Coronary artery (tissue), 2 donors: ENCODE data around the gene EFCAB12.
"Not testable (repeated sequence)": the region's sequence is repeated elsewhere in the genome, so short reads cannot be mapped to it uniquely, and the experiment has no call there.

Source experiments
- DNase-seq: peaks from one replicate; pipeline ENCODE4 v3.0.0-alpha.2; 2017; ENCODE audit warnings: low spot score
- H3K27ac ChIP-seq, 2 donors: fragments of 200-600 bp; sonication (generic); one replicate each; pipeline ENCODE4 v1.5.1; 2016 to 2019
- H3K4me3 ChIP-seq: fragments of 200-600 bp; sonication (generic); 2 replicates; pipeline ENCODE4 v1.5.1; 2016; ENCODE audit warnings: mild to moderate bottlenecking, moderate library complexity
- TF ChIP-seq, protein P1 (sequence below): fragments of 200-600 bp; sonication (generic); IDR thresholded peaks from one replicate; pipeline ENCODE4 v1.5.1; 2019; ENCODE audit warnings: antibody characterized with exemption

The EFCAB12 gene

DNA sequence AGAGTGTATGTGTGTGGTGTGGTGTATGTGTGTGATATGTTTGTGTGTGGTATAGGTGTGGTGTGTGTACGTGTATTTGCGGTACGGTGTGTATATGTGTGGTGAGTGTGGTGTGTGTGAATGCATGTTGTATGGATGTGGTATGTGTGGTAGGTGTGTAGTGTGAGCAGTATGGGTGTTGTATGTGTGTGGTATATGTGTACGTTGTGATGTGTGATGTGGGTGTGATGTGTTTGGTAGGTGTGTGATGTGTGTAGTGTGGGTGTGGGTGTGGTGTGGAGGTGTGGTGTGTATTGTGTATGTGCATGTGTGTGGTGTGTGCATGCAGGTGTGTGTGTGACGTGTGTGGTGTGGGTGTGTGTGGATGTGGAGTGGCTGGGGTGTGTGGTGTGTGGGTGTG, 58.7 kb downstream of the EFCAB12 start:
- DNase-seq: no peak
- H3K27ac ChIP-seq: no peak overlapping the region
- TF ChIP-seq, protein P1, sequence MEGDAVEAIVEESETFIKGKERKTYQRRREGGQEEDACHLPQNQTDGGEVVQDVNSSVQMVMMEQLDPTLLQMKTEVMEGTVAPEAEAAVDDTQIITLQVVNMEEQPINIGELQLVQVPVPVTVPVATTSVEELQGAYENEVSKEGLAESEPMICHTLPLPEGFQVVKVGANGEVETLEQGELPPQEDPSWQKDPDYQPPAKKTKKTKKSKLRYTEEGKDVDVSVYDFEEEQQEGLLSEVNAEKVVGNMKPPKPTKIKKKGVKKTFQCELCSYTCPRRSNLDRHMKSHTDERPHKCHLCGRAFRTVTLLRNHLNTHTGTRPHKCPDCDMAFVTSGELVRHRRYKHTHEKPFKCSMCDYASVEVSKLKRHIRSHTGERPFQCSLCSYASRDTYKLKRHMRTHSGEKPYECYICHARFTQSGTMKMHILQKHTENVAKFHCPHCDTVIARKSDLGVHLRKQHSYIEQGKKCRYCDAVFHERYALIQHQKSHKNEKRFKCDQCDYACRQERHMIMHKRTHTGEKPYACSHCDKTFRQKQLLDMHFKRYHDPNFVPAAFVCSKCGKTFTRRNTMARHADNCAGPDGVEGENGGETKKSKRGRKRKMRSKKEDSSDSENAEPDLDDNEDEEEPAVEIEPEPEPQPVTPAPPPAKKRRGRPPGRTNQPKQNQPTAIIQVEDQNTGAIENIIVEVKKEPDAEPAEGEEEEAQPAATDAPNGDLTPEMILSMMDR: no peak
- H3K4me3 ChIP-seq: no peak overlapping the region

DNA sequence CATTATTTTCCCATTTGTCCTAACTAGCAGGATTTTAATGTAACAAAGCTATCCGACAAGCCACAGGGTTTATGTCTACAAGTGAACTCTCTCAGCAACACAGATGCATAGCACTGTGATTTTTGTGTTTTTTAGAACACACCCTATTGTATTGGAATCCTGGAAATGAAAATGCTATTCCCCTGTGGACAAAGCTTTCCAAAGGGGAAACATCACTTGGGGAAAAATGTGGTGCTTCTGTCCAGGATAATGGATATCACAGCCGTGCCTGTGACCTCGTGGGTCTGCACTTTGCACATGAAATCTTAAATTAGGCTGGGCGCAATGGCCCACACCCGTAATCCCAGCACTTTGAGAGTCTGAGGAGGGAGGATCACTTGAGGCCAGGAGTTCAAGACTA, 60.6 kb downstream of the EFCAB12 start:
- no peak for DNase-seq
- TF ChIP-seq, protein P1: no peak
- Histone ChIP-seq H3K4me3 (no peak overlapping the region), H3K27ac (no peak overlapping the region)

- TF ChIP-seq, protein P1: no peak
- no peak for DNase-seq
- Histone ChIP-seq H3K4me3 (no peak overlapping the region), H3K27ac (no peak overlapping the region)
These were observed 62.1 kb downstream of the EFCAB12 start for GRCh38 chr3:129366312-129366831.

- no peak overlapping the region for H3K27ac ChIP-seq
- no peak overlapping the region for H3K4me3 ChIP-seq
- no peak for DNase-seq
- TF ChIP-seq, protein P1: no peak
These were observed 62.9 kb downstream of the EFCAB12 start for GRCh38 chr3:129365296-129366136.

DNA sequence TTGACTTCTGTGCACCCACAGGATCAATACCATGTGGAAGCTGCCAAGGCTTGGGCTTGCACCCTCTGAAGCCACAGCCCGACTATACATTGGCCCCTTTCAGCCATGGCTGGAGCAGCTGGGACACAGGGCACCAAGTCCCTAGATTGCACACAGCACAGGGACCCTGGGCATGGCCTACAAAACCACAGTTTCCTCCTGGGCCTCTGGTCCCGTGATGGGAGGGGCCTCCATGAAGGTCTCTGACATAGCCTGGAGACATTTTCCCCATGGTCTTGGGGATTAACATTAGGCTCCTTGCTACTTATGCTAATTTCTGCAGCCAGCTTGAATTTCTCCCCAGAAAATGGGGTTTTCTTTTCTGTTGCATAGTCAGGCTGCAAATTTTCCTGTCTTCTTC, 63.6 kb downstream of the EFCAB12 start:
- H3K4me3 ChIP-seq, DNase-seq, H3K27ac ChIP-seq: not testable (repeated sequence)

GRCh38 chr3:129363356-129363755, 65.1 kb downstream of the EFCAB12 start:
- H3K27ac ChIP-seq, H3K4me3 ChIP-seq, DNase-seq: not testable (repeated sequence)

- no peak for DNase-seq
- Histone ChIP-seq H3K27ac (no peak overlapping the region), H3K4me3 (no peak overlapping the region)
- TF ChIP-seq, protein P1: no peak
These were observed 67.6 kb downstream of the EFCAB12 start for GRCh38 chr3:129360705-129361460.
